Measurements from ENCODE around the gene AGAP2. TPM values are rescaled to one million over a fixed set of nuclear protein-coding genes. Genes with fewer than 3 reads are reported as not detected.

The AGAP2 gene
- total and polyA plus RNA-seq, 8 donors = 0.31 to 5.8 (median 0.54) TPM

GRCh38 chr12:57730336-57731067 lies 8.0 kb downstream of the AGAP2 start:
- Histone ChIP-seq H3K27ac (no peak overlapping the region), H3K9me3 (no peaks in the 10 kb centered on the region), H3K4me1 (peaks cover 4 to 6% of the 10 kb centered on the region in 2 donors), H3K27me3 (peaks cover 5 to 37% of the 10 kb centered on the region in 2 donors), H3K4me3 (no peak overlapping the region), H3K36me3 (peaks cover 0 to 91% of the 10 kb centered on the region in 2 donors)
- peak in 1 of 4 donors; percentile 50 for DNase-seq
- TF ChIP-seq, protein P1, sequence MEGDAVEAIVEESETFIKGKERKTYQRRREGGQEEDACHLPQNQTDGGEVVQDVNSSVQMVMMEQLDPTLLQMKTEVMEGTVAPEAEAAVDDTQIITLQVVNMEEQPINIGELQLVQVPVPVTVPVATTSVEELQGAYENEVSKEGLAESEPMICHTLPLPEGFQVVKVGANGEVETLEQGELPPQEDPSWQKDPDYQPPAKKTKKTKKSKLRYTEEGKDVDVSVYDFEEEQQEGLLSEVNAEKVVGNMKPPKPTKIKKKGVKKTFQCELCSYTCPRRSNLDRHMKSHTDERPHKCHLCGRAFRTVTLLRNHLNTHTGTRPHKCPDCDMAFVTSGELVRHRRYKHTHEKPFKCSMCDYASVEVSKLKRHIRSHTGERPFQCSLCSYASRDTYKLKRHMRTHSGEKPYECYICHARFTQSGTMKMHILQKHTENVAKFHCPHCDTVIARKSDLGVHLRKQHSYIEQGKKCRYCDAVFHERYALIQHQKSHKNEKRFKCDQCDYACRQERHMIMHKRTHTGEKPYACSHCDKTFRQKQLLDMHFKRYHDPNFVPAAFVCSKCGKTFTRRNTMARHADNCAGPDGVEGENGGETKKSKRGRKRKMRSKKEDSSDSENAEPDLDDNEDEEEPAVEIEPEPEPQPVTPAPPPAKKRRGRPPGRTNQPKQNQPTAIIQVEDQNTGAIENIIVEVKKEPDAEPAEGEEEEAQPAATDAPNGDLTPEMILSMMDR (IDR thresholded peaks at IDR 0.05) = no peak
- no peak for ATAC-seq
- intact Hi-C loops (cut with DNase I) = no loop called here

DNA sequence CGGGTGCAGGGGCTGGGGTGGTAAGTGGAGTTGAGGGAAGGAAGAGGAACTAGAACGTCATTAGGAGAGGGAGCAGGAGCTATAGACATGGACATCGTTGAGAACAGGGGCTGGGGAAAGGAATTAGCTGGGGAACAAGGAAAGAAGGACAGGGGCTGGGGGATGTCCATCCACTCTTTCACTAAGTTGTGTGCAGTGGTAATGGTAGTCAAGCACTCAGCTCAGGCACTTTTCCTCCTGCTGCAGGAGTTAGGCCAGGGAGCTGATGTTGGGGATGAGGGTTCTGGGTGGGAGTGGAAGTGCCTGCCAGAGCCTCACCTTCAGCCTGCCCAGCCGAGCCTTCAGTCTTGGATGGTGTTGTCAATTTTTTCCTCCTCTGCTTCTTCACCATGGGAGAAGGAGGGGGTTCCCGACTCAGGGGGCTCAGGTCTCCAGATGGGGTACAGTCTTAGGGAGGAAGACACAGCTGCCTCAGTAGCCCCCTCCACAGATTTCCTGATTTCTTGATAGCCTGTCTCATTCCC lies 9.2 kb downstream of the AGAP2 start:
- TF ChIP-seq, protein P1 (IDR thresholded peaks at IDR 0.05) = no peak
- intact Hi-C loops (cut with DNase I) = no loop called here

DNA sequence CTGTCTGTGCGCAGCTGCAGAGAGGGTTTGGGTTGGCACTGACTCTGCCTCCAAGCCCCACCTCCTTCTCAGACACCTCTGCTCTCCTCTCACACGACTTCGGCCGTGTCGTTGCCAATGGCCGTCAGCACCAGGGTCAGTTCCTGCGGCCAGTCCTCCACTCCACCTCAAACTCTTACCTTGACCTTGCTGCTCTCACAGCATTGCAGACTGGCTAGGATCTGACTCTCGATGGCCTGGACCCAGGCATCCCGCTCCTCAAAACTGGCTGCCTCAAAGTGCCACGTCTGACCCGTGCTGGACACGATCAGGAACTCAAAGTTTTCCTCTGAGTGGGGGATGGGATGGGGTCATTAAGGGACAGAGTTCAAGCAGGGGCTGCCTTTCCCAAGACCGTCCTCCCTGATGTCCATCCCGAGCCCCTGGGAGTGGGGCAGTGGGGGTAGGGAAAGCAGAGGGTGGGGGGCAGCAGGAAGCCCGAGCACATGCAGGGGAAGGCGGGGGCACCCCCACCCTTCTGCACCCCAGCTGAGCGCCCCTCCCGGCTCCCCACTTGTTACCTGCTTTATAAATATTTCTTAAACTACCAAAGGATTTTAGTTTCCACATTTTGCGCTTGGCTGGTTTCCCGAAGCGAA lies 10.7 kb downstream of the AGAP2 start:
- ATAC-seq (peak; percentile 46), DNase-seq (no peak)
- intact Hi-C loops (cut with DNase I) = no loop called here
- Histone ChIP-seq H3K27me3 (peaks cover 0 to 16% of the 10 kb centered on the region in 2 donors), H3K27ac (no peak overlapping the region), H3K4me1 (peaks cover 4 to 6% of the 10 kb centered on the region in 2 donors), H3K36me3 (peaks cover 0 to 64% of the 10 kb centered on the region in 2 donors), H3K9me3 (no peaks in the 10 kb centered on the region), H3K4me3 (peak overlapping the region in 1 of 2 donors; percentile 55)
- TF ChIP-seq, protein P1 (IDR thresholded peaks at IDR 0.05) = no peak

More for the DNA sequence above, 9.2 kb downstream of the AGAP2 start:
- DNase-seq (no peak), ATAC-seq (no peak)
- H3K4me3 ChIP-seq = no peak overlapping the region
- no peak overlapping the region for H3K27ac ChIP-seq
- peaks cover 4 to 6% of the 10 kb centered on the region in 2 donors for H3K4me1 ChIP-seq
- H3K36me3 ChIP-seq = peaks cover 0 to 79% of the 10 kb centered on the region in 2 donors
- peaks cover 0 to 26% of the 10 kb centered on the region in 2 donors for H3K27me3 ChIP-seq
- no peaks in the 10 kb centered on the region for H3K9me3 ChIP-seq

DNA sequence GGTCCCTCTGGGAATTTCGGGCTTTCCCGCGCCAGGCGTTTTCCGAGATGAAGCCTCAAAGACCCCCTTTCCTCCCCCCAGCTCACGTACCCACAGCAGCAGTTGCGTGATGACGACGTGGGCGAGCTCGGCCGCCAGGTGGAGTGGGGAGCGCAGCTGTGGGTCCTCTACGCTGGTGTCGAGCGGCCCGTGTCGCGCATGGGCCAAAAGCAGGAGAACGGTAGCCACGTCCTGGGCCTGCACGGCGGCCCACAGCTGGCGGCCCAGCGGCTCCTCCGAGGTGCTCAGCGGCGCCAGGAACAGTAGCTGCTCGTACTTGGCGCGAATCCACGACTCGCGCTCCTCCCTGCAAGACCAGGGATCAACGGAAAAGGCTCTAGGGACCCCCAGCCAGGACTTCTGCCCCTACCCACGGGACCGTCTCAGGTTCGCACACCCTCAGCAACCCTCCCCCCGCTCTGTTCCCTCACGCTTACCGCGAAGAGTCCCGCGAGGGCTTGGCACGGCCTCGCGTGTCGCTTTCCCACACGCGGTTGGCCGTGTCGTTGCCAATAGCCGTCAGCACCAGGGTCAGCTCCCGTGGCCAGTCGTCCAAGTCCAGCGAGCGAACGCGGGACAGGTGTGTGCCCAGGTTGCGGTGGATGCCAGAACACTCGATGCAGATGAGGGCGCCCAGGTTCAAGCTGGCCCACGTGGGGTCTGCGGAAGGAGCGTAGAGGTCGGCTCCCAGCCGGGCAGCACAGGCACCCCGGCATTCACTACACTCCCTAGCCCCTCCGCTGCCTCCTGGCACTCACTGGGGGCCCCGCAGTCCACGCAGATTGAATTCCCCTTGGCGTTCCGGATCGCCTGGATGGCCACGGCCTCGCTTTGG lies 11.4 kb downstream of the AGAP2 start:
- no peaks in the 10 kb centered on the region for H3K9me3 ChIP-seq
- ATAC-seq (peak; percentile 55), DNase-seq (peak in 1 of 4 donors; percentile 47)
- peak overlapping the region; percentile 51 to 55 for H3K4me3 ChIP-seq
- peaks cover 4 to 6% of the 10 kb centered on the region in 2 donors for H3K4me1 ChIP-seq
- intact Hi-C loops (cut with DNase I) = no loop called here
- TF ChIP-seq, protein P1 (IDR thresholded peaks at IDR 0.05) = no peak
- peaks cover 0 to 8% of the 10 kb centered on the region in 2 donors for H3K27me3 ChIP-seq
- H3K36me3 ChIP-seq = peaks cover 0 to 60% of the 10 kb centered on the region in 2 donors
- H3K27ac ChIP-seq = peak overlapping the region in 1 of 2 donors; percentile 67

Data from left lung (tissue), 10 donors.